GM19043 (cell line): ENCODE data around the gene ARHGAP12.

Source experiments
- ATAC-seq: cut with Tn5 transposase; IDR thresholded peaks from one replicate; pipeline ENCODE4 v1.9.1; 2021; ENCODE audit warnings: low read depth; ENCODE audit not compliant: unreplicated experiment

The ARHGAP12 gene

DNA sequence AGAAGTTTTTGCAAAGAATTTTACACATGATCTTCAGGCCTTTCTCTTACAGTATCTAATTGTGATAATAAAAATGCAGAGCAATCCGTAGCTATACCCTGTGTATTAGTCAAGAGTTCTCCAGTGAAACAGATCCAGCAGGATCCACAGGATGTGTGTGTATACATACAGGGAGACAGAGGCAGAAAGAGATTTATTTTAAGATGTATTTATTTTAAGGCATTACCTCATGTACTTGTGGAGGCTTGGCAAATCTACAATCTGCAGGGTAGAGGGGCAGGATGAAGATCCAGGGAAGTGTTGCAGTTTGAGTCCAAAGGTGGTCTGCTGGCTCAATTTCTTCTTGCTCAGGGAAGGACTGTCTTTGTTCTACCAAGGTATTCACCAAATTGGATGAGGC, 41.7 kb downstream of the ARHGAP12 start:
- ATAC-seq = no peak

DNA sequence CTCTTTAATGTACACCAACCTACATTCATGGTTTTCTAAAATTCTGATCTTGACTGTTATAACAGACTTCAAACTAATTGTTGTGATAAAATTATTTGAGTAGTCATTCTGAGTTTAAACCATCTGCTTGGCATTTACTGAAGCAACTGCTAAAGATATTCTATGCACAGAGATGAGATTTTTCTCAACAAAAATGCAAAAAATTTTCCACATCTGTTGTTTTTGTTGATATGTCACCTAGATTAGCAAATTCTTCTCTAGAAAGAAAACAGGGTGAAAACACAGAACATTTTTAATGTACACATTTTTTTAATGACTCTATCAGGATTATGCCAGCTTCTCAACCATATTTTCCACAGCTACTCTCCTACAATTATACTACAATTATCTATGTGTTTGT, 42.7 kb downstream of the ARHGAP12 start:
- ATAC-seq = no peak

- no peak for ATAC-seq
These were observed 44.2 kb downstream of the ARHGAP12 start for GRCh38 chr10:31884386-31884785.

DNA sequence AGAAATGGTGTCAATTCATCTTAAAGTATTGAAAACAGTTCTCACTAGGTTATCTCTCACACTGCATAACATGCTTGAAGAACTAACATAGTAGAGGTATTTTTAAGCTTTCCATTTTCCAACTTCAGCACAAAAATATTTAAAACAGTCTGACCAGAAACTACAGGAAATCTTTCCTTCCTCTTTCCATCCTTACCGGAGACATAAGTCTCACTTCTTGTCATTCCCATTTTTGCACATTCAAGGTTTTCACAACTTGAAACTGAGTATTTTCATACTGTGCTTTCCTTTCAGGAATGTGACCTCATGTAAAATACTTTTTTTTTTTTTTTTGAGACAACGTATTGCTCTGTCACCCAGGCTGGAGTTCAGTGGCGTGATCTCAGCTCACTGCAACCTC, 45.2 kb downstream of the ARHGAP12 start:
- ATAC-seq = no peak

- ATAC-seq = no peak
These were observed 50.1 kb downstream of the ARHGAP12 start for GRCh38 chr10:31878486-31878885.

GRCh38 chr10:31876652-31877352, 51.8 kb downstream of the ARHGAP12 start:
- ATAC-seq = no peak

GRCh38 chr10:31875608-31876007, 53.0 kb downstream of the ARHGAP12 start:
- ATAC-seq = peak; percentile 70

DNA sequence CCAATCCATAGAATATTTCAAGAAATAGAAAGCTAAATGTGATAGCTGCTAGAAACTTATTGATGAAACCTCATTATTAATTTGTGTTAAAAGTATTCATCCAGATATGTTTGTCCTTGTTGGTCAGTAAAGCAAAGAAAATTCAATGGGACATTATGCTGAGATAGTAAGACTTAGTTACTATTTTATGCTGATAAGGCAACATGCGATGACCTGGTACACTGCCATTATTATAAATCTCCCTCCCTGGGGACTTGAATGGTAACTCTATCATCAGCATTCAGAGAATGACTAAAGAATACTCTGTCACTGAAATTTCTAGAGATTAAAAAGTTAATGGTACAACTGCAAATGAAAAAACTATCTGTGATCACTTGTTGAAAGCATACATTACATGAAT, 54.9 kb downstream of the ARHGAP12 start:
- ATAC-seq = no peak

- no peak for ATAC-seq
These were observed 57.2 kb downstream of the ARHGAP12 start for GRCh38 chr10:31871266-31872065.

DNA sequence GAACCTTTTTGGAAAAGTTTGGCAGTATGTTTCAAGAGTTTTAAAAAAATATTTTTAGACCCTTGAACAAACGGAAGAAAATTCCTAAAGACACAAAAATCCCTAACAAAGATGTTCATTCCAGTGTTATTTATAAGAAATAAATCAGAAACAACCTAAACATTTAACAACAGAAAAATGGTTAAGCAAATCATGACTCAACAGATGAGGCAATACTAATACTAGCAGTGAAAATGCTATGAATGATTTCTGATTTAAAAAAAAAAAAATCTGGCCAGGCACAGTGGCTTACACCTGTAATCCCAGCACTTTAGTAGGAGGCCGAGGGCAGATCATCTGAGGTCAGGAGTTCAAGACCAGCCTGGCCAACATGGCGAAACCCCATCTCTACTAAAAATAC, 61.0 kb downstream of the ARHGAP12 start:
- ATAC-seq = no peak

DNA sequence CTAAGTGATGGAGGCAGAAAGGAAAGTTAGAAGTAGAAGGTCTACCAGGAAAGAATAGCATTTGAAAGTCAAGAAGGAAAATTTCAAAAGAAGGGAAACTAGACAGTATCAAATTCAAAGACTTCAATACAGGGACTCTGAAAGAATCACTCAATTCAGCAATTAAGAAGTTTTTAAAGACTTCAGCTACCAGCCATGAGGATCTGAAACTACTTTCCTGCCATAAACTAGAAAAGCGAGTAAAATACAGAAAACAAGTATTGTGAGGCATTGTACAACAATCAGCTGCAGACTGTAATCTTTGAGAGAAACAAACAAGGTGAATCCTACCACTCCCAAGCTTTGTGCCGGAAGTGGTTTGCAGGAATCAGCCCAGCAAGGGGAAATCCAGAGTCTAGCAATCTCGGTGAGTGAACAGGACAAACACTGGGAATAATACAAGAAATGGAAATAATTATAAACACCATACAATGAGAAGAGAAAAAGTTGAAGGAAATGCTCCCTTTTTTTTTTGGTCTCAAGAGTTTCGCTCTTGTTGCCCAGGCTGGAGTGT, 62.4 kb downstream of the ARHGAP12 start:
- ATAC-seq = no peak

DNA sequence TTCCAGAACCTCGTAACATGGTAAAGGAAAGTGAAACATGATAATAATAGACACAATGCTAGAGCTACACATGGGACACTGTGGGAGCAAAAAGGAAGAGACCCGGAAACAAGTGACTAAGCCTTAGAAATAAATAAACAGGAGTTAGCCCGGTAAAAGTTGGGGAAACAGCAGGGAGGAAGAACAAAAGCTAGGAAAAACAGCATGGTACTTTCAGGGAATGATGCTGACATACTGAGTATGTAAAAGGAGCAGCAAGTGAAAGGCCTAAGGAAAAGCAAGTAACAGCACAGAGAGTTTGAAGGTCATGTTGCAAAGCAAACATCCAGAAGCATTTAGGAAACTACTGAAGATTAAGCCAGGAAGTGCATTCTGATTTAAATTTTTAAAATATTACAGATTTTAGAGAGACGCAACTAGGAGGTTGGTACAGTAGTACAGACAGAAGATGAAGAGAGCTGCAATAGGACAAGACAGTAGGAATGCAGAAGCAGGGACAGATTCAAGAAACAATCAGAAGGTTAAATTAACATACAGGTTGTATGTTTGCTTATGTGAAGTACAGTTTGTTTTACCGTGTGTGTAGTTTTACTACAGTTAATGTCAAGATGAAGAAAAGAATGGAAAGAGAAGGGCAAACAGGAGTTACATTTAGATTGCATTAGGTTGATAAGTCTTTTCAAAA, 63.7 kb downstream of the ARHGAP12 start:
- ATAC-seq = no peak

DNA sequence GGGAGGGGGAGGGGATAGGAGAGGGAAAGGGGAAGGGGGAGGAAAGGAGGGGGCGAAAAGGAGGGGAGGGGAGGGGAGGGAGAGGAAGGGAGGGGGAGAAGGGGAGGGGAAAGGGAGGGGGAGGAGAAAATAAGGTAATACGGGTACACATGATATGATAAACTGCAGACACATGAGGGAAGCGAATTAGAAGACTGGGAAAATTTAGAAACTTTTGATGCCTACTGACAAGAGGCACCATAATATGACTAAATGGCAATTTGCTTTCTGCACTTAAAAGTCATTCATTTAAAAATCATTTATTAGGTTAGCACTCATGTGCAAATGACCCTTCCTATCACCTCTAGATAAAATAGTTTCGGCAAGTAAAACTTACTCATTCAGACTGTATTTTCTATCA, 73.6 kb downstream of the ARHGAP12 start:
- no peak for ATAC-seq

GRCh38 chr10:31853629-31854028, 75.0 kb downstream of the ARHGAP12 start:
- ATAC-seq = no peak

DNA sequence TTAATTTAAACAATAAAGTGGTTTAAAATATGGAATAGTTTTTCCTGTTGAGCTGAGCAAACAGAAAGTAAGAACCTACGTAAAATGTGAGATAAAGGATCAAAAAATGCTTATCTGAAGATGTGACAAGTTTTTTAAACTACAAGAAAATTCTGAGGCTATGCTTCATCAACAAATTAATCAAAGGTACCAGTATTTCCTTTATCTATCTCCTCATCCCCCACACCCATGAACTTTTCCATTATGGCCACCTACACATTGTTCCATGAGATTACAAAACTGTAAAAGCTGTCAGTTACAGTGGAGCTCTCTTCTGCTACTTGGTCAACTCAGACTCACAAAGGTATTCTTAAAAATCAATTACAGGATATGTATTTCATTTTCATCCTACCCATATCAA, 77.4 kb downstream of the ARHGAP12 start:
- ATAC-seq = no peak

DNA sequence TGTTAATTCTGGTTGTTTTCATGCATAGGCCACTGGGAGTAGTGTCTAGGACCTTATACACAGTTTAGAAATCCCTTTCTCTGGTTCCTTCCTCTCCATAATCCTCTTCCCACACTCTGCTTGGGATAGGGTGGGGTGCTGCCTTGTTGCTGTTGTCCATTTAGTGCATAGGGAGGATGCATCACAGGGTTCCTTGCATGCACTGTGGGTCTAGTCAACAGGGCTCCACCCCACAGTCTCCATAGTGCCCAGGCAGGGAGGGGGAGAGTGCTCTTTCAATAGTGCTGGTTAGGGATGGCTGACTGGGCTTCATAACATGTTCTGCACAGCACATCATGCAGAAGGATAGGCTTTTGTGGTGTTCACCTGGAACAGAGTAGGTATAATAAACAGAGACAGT, 81.1 kb downstream of the ARHGAP12 start:
- no peak for ATAC-seq

DNA sequence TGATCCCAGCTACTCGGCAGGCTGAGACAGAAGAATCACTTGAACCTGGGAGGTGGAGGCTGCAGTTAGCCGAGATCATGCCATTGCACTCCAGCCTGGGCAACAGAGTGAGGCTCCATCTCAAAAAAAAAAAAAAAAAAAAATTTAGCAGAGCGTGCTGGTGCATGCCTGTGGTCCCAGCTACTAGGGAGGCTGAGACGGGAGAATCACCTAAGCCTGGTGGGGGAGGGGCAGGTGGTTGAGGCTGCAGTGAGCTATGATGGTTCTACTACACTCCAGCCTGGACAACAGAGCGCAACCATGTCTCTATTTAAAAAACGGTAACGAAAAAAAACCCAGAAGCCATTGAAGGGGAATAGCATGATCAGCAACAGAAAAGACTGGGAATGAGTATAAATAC, 89.9 kb downstream of the ARHGAP12 start:
- no peak for ATAC-seq

GRCh38 chr10:31838065-31838464, 90.6 kb downstream of the ARHGAP12 start:
- ATAC-seq = no peak

GRCh38 chr10:31836569-31837406, 91.8 kb downstream of the ARHGAP12 start:
- ATAC-seq = no peak

- ATAC-seq = no peak
These were observed 94.9 kb downstream of the ARHGAP12 start for GRCh38 chr10:31833753-31834152.
